Putamen (tissue), 1 donor: ENCODE measurements around the gene LIN7B.
A peak's percentile ranks its signal among the peaks of the same experiment; 100 is the strongest.
"Not testable (repeated sequence)": the region's sequence is repeated elsewhere in the genome, so short reads cannot be mapped to it uniquely, and the experiment has no call there.

Source experiments
- DNase-seq: peaks from one replicate; pipeline ENCODE4 v3.0.0-alpha.2; 2016; ENCODE audit warnings: low spot score

The LIN7B gene

DNA sequence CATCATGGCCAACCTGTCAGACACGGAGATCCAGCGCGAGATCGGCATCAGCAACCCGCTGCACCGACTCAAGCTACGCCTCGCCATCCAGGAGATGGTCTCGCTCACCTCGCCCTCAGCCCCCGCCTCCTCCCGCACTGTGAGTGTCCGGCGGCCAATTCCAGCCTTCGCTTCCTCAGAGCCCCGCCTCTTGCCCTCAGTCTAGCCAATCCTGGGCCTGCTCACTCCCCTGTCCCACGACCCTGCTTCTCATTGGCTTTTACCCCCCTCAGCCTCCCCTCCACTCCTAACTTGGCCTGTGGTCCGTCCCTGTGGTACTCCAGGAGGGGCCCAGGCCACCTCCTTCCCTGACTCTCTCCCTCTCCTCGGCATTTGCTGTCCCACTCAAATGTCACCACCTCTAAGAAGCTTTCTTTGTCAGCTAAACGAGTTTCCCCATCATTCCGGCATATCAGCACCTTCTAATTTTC is 28.7 kb downstream of the LIN7B start:
- peak; percentile 82 for DNase-seq

DNA sequence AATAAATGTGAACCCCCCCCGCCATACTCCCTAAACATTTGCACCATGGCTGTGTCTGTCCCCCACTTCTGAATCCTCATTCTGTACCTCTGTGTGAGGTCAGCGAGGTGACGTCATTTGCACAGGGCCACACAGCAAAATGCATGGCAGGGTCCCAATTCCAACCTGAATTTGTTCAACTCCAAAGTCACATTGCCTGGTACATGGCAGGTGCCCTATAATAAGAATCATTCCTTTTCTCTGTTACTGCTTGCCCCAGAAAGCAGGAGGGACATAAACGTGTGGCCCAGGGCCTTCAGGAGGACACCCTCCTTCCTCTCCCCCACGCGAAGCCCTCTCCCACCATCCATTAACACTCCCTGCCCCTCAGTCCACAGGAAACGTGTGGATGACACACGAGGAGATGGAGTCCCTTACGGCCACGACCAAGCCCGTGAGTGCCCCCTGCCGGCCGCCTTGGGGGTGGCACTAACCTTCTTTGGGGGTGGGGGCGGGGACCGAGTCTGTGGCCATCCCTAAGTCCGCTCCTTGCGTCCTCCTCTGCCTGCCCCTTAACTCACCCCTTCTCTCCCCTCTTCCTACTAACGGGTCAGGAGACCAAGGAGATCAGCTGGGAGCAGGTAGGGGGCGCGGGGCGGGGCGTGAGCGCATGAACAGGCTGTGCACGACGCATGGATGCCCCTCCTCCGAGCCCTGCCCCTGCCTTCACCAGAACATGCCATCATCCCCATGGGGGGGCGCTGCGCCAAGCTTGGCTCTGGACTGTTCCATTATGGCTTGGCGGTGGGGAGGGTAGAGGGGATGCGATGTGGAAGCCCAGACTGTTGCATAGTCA is 31.6 kb downstream of the LIN7B start:
- peak; percentile 65 for DNase-seq

DNA sequence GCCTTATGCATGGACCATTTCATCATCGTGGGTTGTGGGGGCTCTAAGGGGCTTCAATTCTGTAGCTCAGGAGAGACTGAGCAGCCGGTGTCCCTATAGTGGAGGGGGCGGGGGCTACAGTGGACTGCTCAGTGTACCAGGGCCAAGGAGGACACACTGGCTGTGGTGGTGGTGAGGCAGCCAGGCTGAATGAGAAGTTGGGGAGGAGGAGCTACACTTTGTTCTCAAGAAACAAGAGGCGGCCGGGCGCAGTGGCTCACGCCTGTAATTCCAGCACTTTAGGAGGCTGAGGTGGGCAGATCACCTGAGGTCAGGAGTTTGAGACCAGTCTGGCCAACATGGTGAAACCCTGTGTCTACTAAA is 32.2 kb downstream of the LIN7B start:
- DNase-seq: not testable (repeated sequence)

DNA sequence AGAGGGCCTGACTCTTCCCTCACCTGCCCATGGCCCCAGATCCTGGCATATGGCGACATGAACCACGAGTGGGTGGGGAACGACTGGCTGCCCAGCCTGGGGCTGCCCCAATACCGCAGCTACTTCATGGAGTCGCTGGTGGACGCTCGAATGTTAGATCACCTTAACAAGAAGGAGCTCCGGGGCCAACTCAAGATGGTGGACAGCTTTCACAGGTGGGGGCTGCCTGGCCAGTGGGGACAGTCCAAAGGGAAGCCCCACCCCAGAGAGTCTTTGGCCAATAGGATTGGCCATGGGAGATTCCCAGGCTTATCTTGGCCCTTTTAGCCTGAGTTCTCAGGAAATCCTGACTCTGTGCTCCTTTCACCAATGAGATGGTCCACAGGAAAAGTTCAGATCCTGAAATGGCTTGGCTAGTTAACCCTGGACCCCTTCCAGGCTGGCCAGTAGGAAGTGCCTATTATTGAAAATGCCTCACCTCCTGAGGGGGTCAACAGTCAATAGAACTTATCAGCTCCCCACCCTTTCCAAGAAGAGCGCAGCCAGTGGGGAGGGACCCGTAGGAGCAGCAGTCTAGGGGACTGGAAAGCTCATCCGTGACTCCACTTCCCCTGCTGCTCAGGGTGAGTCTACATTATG is 34.0 kb downstream of the LIN7B start:
- no peak for DNase-seq

GRCh38 chr19:49148784-49149651 is 34.8 kb downstream of the LIN7B start:
- DNase-seq: peak; percentile 77

GRCh38 chr19:49149652-49150105 is 35.5 kb downstream of the LIN7B start:
- peak; percentile 68 for DNase-seq

- peak; percentile 71 for DNase-seq
These were observed 36.2 kb downstream of the LIN7B start for GRCh38 chr19:49150106-49150943.

- no peak for DNase-seq
These were observed 36.7 kb downstream of the LIN7B start for GRCh38 chr19:49150944-49151243.

GRCh38 chr19:49151267-49152118 is 37.3 kb downstream of the LIN7B start:
- DNase-seq: no peak

DNA sequence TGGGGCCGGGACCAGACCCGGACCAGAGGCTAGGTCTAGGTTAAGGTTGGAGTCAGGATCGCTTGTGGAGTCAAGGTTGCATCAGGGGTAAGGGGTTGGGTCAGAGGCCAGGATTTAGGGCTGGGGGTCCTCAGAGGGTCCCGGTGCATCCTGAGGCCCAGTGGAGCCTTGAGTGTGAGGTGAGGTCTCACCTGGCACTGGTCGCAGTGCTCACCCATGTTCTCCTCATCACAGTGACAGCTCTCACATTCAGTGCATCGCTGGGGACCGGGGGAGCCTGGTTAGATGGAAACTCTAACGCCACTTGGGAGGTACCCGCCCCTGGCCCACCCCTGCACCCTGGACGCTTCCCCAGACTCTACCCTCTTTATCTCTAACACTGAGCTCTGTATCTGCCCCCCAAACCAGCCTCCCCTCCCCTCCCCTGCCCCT is 38.0 kb downstream of the LIN7B start:
- no peak for DNase-seq

GRCh38 chr19:49153167-49153809 is 39.1 kb downstream of the LIN7B start:
- DNase-seq: no peak

GRCh38 chr19:49154279-49154678 is 40.1 kb downstream of the LIN7B start:
- DNase-seq: no peak

DNA sequence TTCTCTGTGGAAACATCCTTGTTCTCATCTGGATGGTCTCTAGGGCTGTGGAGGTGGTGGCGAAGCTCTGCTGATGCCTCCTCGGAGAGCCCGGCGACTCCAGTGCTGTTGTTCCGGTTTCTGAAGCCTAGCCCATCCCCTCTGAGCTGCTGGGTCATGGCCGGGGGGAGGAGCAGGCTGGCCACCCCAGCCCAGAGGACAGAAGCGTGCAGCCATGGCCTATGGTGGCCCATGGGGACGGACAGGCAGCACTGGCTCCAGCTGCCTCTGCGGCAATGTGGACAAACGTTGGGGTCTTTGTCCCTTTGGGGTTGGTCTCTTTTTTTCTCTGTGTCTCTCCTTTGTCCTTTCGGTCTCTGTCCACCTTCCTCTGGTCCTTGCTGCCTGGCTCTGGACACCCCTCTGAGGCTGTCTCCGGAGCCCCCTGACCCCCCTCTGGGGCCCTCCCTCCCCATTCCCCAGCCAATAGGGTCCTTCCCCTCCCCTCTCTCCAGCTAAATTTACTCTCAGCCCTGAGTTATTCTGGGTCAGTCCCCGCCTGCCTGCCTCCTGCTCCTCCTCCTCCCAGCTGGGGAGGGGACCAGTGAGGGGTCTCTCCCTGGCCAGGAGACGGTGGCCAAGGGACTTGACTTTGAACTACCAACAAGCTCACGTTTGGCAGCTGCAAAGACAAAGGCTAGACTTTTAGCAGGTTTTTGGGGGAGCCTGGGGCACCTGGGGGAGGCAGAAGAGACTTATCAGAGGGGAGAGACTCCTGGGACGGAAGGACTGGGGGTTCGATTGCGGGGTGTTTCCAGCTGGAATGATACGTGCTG is 41.0 kb downstream of the LIN7B start, which contains the start of gene HRC:
Gene HRC, minus strand, starts transcription at position 392 of the 815 bp plus-strand sequence. Its CDS starts 159 bp downstream, at position 233.
- DNase-seq: no peak

DNA sequence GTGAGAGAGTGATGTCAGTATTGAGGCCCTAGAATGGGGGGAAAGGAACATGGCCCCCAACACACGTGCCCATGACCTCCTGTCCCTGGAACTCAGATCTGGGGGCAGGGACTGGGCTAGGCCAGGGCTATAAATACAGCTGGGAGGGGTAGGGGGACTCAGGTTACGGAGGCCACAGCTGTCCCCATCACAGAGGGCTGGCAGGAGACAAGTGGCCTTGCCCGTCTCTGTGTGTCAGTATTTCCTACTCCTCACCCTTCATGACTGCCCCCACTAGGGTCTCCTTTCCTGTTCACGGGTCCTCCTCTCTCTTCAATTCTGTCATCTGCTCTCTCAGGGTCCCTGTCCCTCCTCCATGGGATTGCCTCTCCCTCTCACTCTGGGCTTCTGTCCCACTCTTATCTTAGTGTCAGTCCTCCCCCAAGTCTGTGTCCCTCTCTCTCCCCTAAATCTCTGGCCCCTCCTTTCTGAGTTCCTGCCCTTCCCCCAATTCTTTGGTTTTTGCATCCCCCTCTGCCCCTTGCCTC is 41.7 kb downstream of the LIN7B start:
- DNase-seq: no peak

DNA sequence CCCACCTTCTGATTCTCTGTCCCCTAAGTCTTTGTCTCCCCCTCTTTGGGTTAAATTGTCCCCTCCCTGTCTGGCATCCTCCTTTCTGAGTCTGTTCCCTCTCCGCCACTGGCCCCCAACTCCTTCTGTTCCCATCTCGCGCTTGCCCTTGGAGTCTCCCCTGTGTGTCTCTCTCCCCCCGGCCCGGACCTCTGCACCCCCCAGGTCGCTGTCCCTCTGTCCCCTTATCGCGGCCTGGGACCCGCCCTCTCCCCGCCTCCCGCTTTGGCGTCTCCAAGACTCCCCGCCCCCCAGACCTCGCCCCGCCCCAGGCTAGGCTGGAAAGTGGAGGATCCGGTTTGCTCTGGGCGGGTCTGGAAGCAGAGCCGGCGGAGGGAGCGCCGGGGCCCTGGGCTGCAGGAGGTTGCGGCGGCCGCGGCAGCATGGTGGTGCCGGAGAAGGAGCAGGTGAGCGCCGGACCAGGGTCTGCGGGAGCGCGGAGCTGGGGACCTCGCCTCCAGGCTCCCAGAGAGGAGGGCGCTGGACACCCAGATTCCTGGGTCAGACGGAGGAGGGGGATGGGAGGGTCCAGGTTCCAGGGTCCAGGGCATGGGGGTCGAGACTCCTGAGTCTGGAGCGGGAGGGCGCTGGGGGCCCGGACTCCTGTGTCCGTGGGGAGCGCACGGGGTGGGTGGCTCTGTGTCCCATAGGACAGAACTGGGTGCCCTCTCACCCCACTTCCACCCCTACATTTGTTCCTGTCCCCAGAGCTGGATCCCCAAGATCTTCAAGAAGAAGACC is 43.5 kb downstream of the LIN7B start, which contains the start of gene TRPM4:
Gene TRPM4, plus strand, starts transcription at position 348 of the 780 bp plus-strand sequence. Its CDS starts 75 bp downstream, at position 423.
- peak; percentile 60 for DNase-seq

GRCh38 chr19:49160450-49161189 is 46.5 kb downstream of the LIN7B start:
- no peak for DNase-seq

DNA sequence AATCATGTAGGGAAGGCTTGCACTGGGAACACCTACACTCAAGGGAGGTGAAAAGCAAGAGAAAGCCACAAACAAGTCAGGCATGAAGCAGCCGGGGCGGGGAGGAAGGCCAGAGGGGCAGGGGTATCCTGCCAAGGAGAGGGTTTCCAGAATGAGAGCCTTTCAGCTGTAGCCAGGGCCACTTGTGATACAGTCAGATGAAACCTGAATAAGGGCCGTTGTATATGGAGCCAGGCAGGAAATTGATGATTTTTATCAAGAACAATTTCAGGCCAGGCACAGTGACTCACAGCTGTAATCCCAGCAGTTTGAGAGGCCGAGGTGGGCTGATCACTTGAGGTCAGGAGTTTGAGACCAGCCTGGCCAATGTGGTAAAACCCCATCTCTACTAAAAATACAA is 47.8 kb downstream of the LIN7B start:
- no peak for DNase-seq
